ENCODE results near the gene CARMIL3.

Gene CARMIL3

DNA sequence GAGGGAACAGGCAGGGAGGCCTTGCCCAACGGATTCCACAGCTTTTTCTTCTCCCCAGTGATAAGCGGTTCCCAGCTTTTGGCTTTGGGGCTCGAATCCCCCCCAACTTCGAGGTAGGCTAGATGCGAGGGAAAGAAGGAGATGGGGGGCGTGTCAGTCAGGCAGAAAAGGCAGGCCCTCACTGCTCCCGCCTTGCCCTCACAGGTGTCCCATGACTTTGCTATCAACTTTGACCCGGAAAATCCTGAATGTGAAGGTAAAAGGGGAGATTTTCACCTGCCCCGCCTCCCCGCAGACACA is 24.4 kb downstream of the CARMIL3 start:
- TF ChIP-seq, protein P1, sequence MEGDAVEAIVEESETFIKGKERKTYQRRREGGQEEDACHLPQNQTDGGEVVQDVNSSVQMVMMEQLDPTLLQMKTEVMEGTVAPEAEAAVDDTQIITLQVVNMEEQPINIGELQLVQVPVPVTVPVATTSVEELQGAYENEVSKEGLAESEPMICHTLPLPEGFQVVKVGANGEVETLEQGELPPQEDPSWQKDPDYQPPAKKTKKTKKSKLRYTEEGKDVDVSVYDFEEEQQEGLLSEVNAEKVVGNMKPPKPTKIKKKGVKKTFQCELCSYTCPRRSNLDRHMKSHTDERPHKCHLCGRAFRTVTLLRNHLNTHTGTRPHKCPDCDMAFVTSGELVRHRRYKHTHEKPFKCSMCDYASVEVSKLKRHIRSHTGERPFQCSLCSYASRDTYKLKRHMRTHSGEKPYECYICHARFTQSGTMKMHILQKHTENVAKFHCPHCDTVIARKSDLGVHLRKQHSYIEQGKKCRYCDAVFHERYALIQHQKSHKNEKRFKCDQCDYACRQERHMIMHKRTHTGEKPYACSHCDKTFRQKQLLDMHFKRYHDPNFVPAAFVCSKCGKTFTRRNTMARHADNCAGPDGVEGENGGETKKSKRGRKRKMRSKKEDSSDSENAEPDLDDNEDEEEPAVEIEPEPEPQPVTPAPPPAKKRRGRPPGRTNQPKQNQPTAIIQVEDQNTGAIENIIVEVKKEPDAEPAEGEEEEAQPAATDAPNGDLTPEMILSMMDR (IDR thresholded peaks at IDR 0.05; ENCODE audit: low read depth, low read length), result no peak
- TF ChIP-seq EZH2phosphoT487 (IDR thresholded peaks at IDR 0.05; ENCODE audit: low read depth), result no peak
- Histone ChIP-seq H3K36me3 (replicated peaks; ENCODE audit: low read depth, low read length) (no peaks in the 10 kb centered on the region), H3K4me3 (ENCODE audit: low read length) (no peak overlapping the region), H3K4me1 (ENCODE audit: low read length) (peaks cover 25% of the 10 kb centered on the region), H2AFZ (ENCODE audit: low read depth, low read length) (no peak overlapping the region), H3K4me2 (ENCODE audit: low read length) (no peak overlapping the region), H3K27me3 (ENCODE audit: low read depth, low read length) (no peaks in the 10 kb centered on the region), H3K27ac (ENCODE audit: low read length) (no peak overlapping the region), H3K9ac (ENCODE audit: low read length) (no peak overlapping the region), H4K20me1 (ENCODE audit: insufficient read depth, low read length) (no peaks in the 10 kb centered on the region), H3K79me2 (ENCODE audit: low read length) (no peaks in the 10 kb centered on the region), H3K9me3 (ENCODE audit: insufficient read depth, low read length) (no peaks in the 10 kb centered on the region)

DNA sequence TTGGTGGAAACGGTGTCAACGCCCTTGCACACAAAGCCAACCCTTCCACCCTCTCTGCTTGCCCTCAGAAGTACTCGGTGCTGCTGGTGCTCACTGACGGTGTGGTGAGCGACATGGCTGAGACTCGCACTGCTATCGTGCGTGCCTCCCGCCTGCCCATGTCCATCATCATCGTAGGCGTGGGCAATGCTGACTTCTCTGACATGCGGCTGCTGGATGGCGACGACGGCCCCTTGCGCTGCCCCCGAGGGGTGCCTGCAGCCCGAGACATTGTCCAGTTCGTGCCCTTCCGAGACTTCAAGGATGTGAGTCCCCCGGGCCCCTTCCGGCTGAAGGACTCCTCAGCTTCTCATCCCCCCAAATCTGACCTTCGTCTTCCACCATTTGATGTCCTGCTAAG is 25.3 kb downstream of the CARMIL3 start:
- H3K27ac ChIP-seq (ENCODE audit: low read length), result no peak overlapping the region
- H3K27me3 ChIP-seq (ENCODE audit: low read depth, low read length), result peaks cover 4% of the 10 kb centered on the region
- H3K9ac ChIP-seq (ENCODE audit: low read length), result no peak overlapping the region
- H3K4me3 ChIP-seq (ENCODE audit: low read length), result no peak overlapping the region
- H4K20me1 ChIP-seq (ENCODE audit: insufficient read depth, low read length), result no peaks in the 10 kb centered on the region
- H3K4me2 ChIP-seq (ENCODE audit: low read length), result no peak overlapping the region
- TF ChIP-seq, protein P1 (IDR thresholded peaks at IDR 0.05; ENCODE audit: low read depth, low read length), result no peak
- no peak for TF ChIP-seq EZH2phosphoT487 (IDR thresholded peaks at IDR 0.05; ENCODE audit: low read depth)
- no peaks in the 10 kb centered on the region for H3K79me2 ChIP-seq (ENCODE audit: low read length)
- no peak overlapping the region for H2AFZ ChIP-seq (ENCODE audit: low read depth, low read length)
- H3K4me1 ChIP-seq (ENCODE audit: low read length), result peaks cover 29% of the 10 kb centered on the region
- no peaks in the 10 kb centered on the region for H3K36me3 ChIP-seq (replicated peaks; ENCODE audit: low read depth, low read length)
- H3K9me3 ChIP-seq (ENCODE audit: insufficient read depth, low read length), result no peaks in the 10 kb centered on the region

DNA sequence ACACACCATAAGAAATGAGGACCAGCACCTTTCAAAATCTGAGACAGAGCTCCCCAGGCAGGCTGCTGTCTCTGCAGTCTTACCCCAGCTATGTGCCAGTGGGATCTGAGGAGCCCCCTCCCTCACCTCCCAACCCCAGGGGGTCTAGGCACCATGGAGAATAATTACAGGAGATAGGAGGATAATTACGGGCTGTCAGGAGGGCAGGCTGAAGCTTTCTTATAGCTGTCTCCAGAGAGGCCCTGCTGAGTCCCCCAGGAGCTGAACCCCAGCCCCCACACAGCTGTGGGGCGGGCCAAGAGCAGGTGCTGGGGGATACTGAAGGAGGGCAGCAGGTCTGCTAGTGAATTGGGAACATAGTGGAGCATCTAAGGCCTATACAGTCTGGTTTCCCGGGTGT is 26.3 kb downstream of the CARMIL3 start:
- no peak overlapping the region for H3K27ac ChIP-seq (ENCODE audit: low read length)
- H3K9me3 ChIP-seq (ENCODE audit: insufficient read depth, low read length), result no peaks in the 10 kb centered on the region
- no peak overlapping the region for H3K9ac ChIP-seq (ENCODE audit: low read length)
- no peak overlapping the region for H3K4me2 ChIP-seq (ENCODE audit: low read length)
- H3K79me2 ChIP-seq (ENCODE audit: low read length), result no peaks in the 10 kb centered on the region
- H3K36me3 ChIP-seq (replicated peaks; ENCODE audit: low read depth, low read length), result no peaks in the 10 kb centered on the region
- peaks cover 29% of the 10 kb centered on the region for H3K4me1 ChIP-seq (ENCODE audit: low read length)
- H2AFZ ChIP-seq (ENCODE audit: low read depth, low read length), result no peak overlapping the region
- no peak for TF ChIP-seq EZH2phosphoT487 (IDR thresholded peaks at IDR 0.05; ENCODE audit: low read depth)
- TF ChIP-seq, protein P1 (IDR thresholded peaks at IDR 0.05; ENCODE audit: low read depth, low read length), result no peak
- H4K20me1 ChIP-seq (ENCODE audit: insufficient read depth, low read length), result no peaks in the 10 kb centered on the region
- H3K27me3 ChIP-seq (ENCODE audit: low read depth, low read length), result peaks cover 15% of the 10 kb centered on the region
- no peak overlapping the region for H3K4me3 ChIP-seq (ENCODE audit: low read length)

DNA sequence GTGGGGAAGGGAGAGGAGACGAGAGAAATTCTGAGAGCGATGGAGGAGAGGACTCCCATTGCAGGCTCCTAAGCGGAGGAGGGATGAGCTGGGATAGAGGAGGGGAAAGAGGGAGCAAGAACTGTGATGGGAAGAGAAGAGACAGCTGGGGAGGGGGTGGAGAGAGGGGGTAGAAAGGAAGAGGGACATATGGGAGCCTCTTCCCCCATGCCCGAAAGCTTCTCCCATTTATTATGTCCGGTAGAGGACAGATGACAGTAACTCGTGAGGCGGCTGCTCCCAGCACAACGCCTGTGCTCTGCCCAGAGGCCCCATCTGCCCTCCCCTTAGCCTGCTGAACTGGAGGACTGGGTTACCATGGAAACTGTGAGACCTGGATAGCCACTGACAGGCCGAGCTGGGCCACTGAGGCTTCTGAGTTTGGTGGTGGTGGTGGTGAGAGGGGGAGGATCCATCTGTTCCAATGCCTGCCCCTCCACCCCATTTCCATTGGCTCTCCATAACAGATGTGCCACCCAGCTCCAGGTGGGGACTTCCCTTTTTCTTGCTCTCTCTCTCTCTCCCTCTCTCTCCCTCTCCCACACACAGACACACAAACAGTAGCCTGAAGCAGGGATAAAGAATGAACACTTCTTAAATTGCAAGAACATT is 27.8 kb downstream of the CARMIL3 start:
- H3K27me3 ChIP-seq (ENCODE audit: low read depth, low read length), result peaks cover 17% of the 10 kb centered on the region
- TF ChIP-seq EZH2phosphoT487 (IDR thresholded peaks at IDR 0.05; ENCODE audit: low read depth), result no peak
- TF ChIP-seq, protein P1 (IDR thresholded peaks at IDR 0.05; ENCODE audit: low read depth, low read length), result no peak
- H3K79me2 ChIP-seq (ENCODE audit: low read length), result no peaks in the 10 kb centered on the region
- H3K4me2 ChIP-seq (ENCODE audit: low read length), result no peak overlapping the region
- H3K36me3 ChIP-seq (replicated peaks; ENCODE audit: low read depth, low read length), result no peaks in the 10 kb centered on the region
- no peak overlapping the region for H3K27ac ChIP-seq (ENCODE audit: low read length)
- H3K4me1 ChIP-seq (ENCODE audit: low read length), result peaks cover 29% of the 10 kb centered on the region
- H4K20me1 ChIP-seq (ENCODE audit: insufficient read depth, low read length), result no peaks in the 10 kb centered on the region
- H3K9ac ChIP-seq (ENCODE audit: low read length), result no peak overlapping the region
- no peak overlapping the region for H2AFZ ChIP-seq (ENCODE audit: low read depth, low read length)
- H3K9me3 ChIP-seq (ENCODE audit: insufficient read depth, low read length), result no peaks in the 10 kb centered on the region
- no peak overlapping the region for H3K4me3 ChIP-seq (ENCODE audit: low read length)
